ENCODE results near the gene COPG1.

- TF ChIP-seq CTCF (IDR thresholded peaks at IDR 0.05) (no peak), POLR2A (IDR thresholded peaks at IDR 0.05) (no peak)
Measured at GRCh38 chr3:129230311-129231019, 18.9 kb upstream of the COPG1 start.
